Activated B cell treated with CpG ODN at 0.5 μM for 24 hours (primary cell): ENCODE data around the gene MYMK. TPM values are rescaled to one million over a fixed set of nuclear protein-coding genes. Genes with fewer than 3 reads are reported as not detected.
"Not testable (repeated sequence)": the region's sequence is repeated elsewhere in the genome, so short reads cannot be mapped to it uniquely, and the experiment has no call there.

ENCODE experiments used
- ATAC-seq: fragments of 200-7000 bp; cut with Tn5 transposase; one replicate; pipeline ENCODE4 v1.10.0; 2021; ENCODE audit warnings: low read depth, mild to moderate bottlenecking, moderate library complexity
- CTCF ChIA-PET: fragments of 350-600 bp; sonication (Branson Sonifier 250); formaldehyde crosslinking; loops from one replicate; lab custom pipeline; 2021; ENCODE audit warnings: antibody characterized with exemption; lab: Charles Lee
- POLR2A ChIA-PET: fragments of 350-600 bp; sonication (Branson Sonifier 250); formaldehyde crosslinking; loops from one replicate; lab custom pipeline; 2021; ENCODE audit warnings: antibody characterized with exemption; lab: Charles Lee
- DNase-seq: peaks from one replicate; pipeline ENCODE4 v3.0.0; 2022
- H3K27ac Mint-ChIP-seq: one replicate; pipeline ENCODE4 v1.8.0; 2020; ENCODE audit warnings: mixed read lengths
- H3K27me3 Mint-ChIP-seq: one replicate; pipeline ENCODE4 v1.8.0; 2021; ENCODE audit warnings: mixed read lengths
- H3K36me3 Mint-ChIP-seq: one replicate; pipeline ENCODE4 v1.8.0; 2021; ENCODE audit warnings: low read depth, mixed read lengths
- H3K4me1 Mint-ChIP-seq: one replicate; pipeline ENCODE4 v1.8.0; 2021; ENCODE audit warnings: mixed read lengths
- H3K4me3 Mint-ChIP-seq: one replicate; pipeline ENCODE4 v1.8.0; 2020; ENCODE audit warnings: mild to moderate bottlenecking, mixed read lengths
- H3K9me3 Mint-ChIP-seq: one replicate; pipeline ENCODE4 v1.8.0; 2020; ENCODE audit warnings: mixed read lengths
- intact Hi-C: fragments of 100-400 bp; cut with micrococcal nuclease; formaldehyde crosslinking; loops from one replicate; pipeline ENCODE4 v1.15.1; 2024
- total RNA-seq: library from RNA; stranded (reverse); gene quantifications from 2 replicates; pipeline ENCODE4 v1.2.3, GENCODE V29; 2022
- TF ChIP-seq, protein P1 (sequence below): fragments of 200-600 bp; IDR thresholded peaks from one replicate; pipeline ENCODE4 v1.8.0; 2022; ENCODE audit warnings: antibody characterized with exemption, mild to moderate bottlenecking

MYMK gene
- total RNA-seq, 1 donor from 2014 or later = not detected

DNA sequence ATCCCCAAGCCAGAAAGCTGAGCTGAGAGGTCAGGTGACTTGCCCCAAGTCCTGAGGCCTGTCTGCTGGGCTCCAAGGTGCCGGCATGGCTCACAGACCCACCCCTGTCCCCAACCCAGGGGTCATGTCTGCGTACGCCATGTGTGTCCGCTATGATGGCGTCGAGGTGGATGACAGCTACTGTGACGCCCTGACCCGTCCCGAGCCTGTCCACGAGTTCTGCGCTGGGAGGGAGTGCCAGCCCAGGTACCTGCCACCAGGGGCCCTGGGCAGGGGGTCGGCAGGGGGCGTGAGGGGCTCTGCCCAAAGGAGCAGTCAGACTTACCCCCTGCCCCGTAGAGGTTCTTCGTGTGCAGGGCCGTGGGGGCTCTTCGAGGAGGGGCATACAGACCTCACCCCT, 42.1 kb upstream of the MYMK start:
- TF ChIP-seq, protein P1, sequence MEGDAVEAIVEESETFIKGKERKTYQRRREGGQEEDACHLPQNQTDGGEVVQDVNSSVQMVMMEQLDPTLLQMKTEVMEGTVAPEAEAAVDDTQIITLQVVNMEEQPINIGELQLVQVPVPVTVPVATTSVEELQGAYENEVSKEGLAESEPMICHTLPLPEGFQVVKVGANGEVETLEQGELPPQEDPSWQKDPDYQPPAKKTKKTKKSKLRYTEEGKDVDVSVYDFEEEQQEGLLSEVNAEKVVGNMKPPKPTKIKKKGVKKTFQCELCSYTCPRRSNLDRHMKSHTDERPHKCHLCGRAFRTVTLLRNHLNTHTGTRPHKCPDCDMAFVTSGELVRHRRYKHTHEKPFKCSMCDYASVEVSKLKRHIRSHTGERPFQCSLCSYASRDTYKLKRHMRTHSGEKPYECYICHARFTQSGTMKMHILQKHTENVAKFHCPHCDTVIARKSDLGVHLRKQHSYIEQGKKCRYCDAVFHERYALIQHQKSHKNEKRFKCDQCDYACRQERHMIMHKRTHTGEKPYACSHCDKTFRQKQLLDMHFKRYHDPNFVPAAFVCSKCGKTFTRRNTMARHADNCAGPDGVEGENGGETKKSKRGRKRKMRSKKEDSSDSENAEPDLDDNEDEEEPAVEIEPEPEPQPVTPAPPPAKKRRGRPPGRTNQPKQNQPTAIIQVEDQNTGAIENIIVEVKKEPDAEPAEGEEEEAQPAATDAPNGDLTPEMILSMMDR = no peak
- H3K27me3 Mint-ChIP-seq = peaks cover 3% of the 10 kb centered on the region
- POLR2A ChIA-PET = no interaction called here
- no peak for DNase-seq
- peaks cover 6% of the 10 kb centered on the region for H3K4me1 Mint-ChIP-seq
- no peaks in the 10 kb centered on the region for H3K9me3 Mint-ChIP-seq
- no peak for ATAC-seq
- H3K36me3 Mint-ChIP-seq = no peaks in the 10 kb centered on the region
- intact Hi-C loops = no loop called here
- CTCF ChIA-PET = no interaction called here
- H3K4me3 Mint-ChIP-seq = no peak overlapping the region
- H3K27ac Mint-ChIP-seq = no peak overlapping the region

DNA sequence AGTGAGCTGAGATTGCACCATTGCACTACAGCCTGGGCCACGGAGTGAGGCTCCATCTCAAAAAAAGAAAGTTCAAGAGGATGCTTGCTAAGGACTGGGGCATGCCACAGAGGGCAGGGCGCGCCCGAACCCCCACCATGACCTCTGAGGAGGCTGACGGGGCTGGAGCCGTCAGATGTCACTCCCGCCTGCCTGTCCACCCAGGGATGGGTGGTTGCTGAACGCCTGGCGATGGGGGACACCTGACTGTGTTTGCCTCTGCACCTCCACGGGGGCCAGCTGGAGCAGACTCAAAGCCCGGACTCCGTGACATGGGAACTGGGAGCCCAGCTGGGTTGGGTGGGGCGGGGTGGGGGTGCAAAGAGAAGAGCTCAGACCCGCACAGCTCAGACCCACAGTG, 41.6 kb upstream of the MYMK start:
- Mint-ChIP-seq H3K4me3 (no peak overlapping the region), H3K36me3 (no peaks in the 10 kb centered on the region), H3K27ac (no peak overlapping the region), H3K9me3 (no peaks in the 10 kb centered on the region), H3K27me3 (peaks cover 3% of the 10 kb centered on the region), H3K4me1 (peaks cover 6% of the 10 kb centered on the region)
- DNase-seq (no peak), ATAC-seq (no peak)
- intact Hi-C loops = no loop called here
- POLR2A ChIA-PET = no interaction called here
- TF ChIP-seq, protein P1 = no peak
- CTCF ChIA-PET = no interaction called here

DNA sequence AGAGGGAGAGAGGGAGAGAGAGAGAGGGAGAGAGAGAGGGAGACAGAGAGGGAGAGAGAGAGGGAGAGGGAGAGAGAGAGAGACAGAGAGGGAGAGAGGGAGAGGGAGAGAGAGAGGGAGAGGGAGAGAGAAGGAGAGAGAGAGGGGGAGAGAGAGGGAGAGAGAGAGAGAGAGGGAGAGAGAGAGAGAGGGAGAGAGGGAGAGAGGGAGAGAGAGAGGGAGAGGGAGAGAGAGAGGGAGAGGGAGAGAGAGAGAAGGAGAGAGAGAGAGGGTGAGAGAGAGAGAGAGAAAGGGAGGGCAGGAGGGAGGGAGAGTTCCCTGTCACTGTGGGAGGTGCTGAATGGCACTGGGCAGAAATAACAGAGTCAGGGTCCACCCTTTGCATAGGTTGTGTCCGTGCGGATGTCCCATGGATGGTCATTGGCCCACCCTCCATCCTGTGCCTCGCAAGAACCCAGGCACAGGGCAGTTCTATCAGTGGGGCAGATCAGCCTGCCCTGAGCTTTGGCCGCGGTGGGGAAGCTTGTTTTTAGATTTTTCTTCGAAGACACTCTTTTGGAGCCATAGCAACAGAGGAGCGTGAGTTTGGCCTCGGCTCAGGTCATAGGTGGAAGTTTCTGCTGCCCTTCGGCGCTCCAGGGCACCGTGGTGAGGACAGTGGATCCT, 39.8 kb upstream of the MYMK start:
- peaks cover 7% of the 10 kb centered on the region for H3K27me3 Mint-ChIP-seq
- no peak overlapping the region for H3K4me3 Mint-ChIP-seq
- H3K36me3 Mint-ChIP-seq = no peaks in the 10 kb centered on the region
- H3K4me1 Mint-ChIP-seq = peaks cover 6% of the 10 kb centered on the region
- DNase-seq (no peak), ATAC-seq (no peak)
- intact Hi-C loops = no loop called here
- H3K27ac Mint-ChIP-seq = no peak overlapping the region
- ChIA-PET POLR2A (no interaction called here), CTCF (no interaction called here)
- TF ChIP-seq, protein P1 = no peak
- no peaks in the 10 kb centered on the region for H3K9me3 Mint-ChIP-seq

DNA sequence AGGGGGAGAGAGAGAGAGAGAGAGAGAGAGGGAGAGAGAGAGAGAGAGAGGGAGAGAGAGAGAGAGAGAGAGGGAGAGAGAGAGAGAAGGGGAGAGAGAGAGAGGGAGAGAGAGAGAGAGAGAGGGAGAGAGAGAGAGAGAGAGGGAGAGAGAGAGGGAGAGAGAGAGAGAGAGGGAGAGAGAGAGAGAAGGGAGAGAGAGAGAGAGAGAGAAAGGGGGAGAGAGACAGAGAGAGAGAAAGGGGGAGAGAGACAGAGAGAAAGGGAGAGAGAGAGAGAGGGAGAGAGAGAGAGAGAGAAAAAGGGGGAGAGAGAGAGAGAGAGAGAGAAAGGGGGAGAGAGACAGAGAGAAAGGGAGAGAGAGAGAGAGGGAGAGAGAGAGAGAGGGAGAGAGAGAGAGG, 39.1 kb upstream of the MYMK start:
- H3K36me3 Mint-ChIP-seq, H3K27ac Mint-ChIP-seq, H3K4me3 Mint-ChIP-seq, H3K27me3 Mint-ChIP-seq, H3K4me1 Mint-ChIP-seq, DNase-seq, CTCF ChIA-PET, POLR2A ChIA-PET, intact Hi-C loops, H3K9me3 Mint-ChIP-seq, ATAC-seq: not testable (repeated sequence)

DNA sequence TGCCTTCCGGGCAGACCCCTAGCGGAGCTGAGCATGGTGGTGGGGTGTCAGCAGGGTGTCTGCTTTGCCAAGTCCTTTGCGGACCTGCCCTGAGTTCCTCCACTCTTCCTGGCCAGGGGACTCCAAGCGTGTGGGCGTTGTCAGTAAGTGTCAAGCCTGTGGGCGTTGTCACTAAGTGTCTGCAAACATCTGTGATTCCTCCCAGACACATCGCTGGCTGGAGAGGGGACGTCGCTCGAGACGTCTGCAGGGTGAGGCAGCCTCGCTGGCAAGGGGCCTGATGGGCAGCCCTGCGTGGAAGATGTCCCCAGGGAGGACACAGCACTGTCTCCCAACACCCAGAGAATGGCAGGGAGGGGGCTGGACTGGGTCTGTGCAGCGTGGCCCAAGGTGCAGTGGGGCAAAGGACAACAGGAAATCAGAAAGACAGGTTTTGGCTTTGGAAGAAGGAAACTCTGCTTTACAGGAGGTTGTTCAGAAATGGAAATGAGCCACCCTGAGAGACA, 38.6 kb upstream of the MYMK start:
- TF ChIP-seq, protein P1 = no peak
- no peak overlapping the region for H3K4me3 Mint-ChIP-seq
- no peak overlapping the region for H3K27ac Mint-ChIP-seq
- ATAC-seq = no peak
- no peaks in the 10 kb centered on the region for H3K9me3 Mint-ChIP-seq
- no peak for DNase-seq
- POLR2A ChIA-PET = no interaction called here
- H3K27me3 Mint-ChIP-seq = peaks cover 9% of the 10 kb centered on the region
- CTCF ChIA-PET = no interaction called here
- H3K36me3 Mint-ChIP-seq = no peaks in the 10 kb centered on the region
- intact Hi-C loops = no loop called here
- H3K4me1 Mint-ChIP-seq = peaks cover 14% of the 10 kb centered on the region
